Measurements from ENCODE around the gene KCNH2. TPM values are rescaled to one million over a fixed set of nuclear protein-coding genes. Genes with fewer than 3 reads are reported as not detected.

KCNH2 gene
- total and polyA plus RNA-seq, 2 experiments from 2014 or later, result 2.6 to 14.7 TPM

DNA sequence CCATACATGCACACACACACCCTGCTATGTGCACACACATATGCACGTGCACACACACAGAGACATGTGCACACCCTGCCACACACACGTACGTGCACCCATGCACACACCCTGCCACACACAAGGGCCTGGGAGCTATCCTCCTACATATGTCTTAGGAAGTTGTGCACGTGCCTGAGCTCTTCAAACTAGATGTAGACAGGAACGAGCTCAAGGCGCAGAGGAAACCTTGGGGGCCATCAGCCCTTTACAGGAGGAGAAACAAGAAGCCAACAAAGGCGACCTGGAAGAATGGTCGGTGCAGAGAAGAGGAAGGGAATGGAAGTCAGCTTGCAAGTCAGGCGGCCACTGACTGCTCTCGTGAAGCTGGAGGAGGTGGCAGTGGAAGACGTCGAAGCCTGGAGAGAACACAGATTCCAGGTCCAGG is 67.1 kb downstream of the KCNH2 start:
- H3K27ac Mint-ChIP-seq, result no peak overlapping the region
- ATAC-seq, result no peak
- Histone ChIP-seq H3F3A (replicated peaks; ENCODE audit: low read depth) (no peaks in the 10 kb centered on the region), H3K4me2 (no peak overlapping the region; the same call in 1 of the 2 replicates), H4K20me1 (replicated peaks; ENCODE audit: insufficient read depth) (no peaks in the 10 kb centered on the region), H3K4me3 (no peak overlapping the region), H2AFZ (peak overlapping the region; percentile 47; the same call in 1 of the 2 replicates), H3K27me3 (ENCODE audit: insufficient read depth) (no peaks in the 10 kb centered on the region), H3K9me2 (ENCODE audit: insufficient read depth) (0 out of 2 replicates have a peak, but pooled peaks cover 8% of the 10 kb centered on the region), H3K27ac (ENCODE audit: low read depth) (no peak overlapping the region), H3K79me2 (replicated peaks; ENCODE audit: insufficient read depth) (no peaks in the 10 kb centered on the region), H3K4me1 (ENCODE audit: insufficient read depth) (no peaks in the 10 kb centered on the region; the same call in 1 of the 2 replicates), H3K36me3 (ENCODE audit: insufficient read depth) (no peaks in the 10 kb centered on the region)
- peaks cover 4% of the 10 kb centered on the region for H3K9me3 Mint-ChIP-seq
- H3K36me3 Mint-ChIP-seq (ENCODE audit: low read depth), result no peaks in the 10 kb centered on the region
- peaks cover 14% of the 10 kb centered on the region for H3K4me1 Mint-ChIP-seq
- peaks cover 10% of the 10 kb centered on the region for H3K27me3 Mint-ChIP-seq (ENCODE audit: insufficient read depth, low read depth, poor library complexity)
- no peak for TF ChIP-seq NANOG (IDR thresholded peaks at IDR 0.05; ENCODE audit: borderline replicate concordance)
- no peak for TF ChIP-seq EZH2 (IDR thresholded peaks at IDR 0.05; ENCODE audit: low read depth, unreplicated experiment)
- TF ChIP-seq, protein P1, sequence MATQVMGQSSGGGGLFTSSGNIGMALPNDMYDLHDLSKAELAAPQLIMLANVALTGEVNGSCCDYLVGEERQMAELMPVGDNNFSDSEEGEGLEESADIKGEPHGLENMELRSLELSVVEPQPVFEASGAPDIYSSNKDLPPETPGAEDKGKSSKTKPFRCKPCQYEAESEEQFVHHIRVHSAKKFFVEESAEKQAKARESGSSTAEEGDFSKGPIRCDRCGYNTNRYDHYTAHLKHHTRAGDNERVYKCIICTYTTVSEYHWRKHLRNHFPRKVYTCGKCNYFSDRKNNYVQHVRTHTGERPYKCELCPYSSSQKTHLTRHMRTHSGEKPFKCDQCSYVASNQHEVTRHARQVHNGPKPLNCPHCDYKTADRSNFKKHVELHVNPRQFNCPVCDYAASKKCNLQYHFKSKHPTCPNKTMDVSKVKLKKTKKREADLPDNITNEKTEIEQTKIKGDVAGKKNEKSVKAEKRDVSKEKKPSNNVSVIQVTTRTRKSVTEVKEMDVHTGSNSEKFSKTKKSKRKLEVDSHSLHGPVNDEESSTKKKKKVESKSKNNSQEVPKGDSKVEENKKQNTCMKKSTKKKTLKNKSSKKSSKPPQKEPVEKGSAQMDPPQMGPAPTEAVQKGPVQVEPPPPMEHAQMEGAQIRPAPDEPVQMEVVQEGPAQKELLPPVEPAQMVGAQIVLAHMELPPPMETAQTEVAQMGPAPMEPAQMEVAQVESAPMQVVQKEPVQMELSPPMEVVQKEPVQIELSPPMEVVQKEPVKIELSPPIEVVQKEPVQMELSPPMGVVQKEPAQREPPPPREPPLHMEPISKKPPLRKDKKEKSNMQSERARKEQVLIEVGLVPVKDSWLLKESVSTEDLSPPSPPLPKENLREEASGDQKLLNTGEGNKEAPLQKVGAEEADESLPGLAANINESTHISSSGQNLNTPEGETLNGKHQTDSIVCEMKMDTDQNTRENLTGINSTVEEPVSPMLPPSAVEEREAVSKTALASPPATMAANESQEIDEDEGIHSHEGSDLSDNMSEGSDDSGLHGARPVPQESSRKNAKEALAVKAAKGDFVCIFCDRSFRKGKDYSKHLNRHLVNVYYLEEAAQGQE (IDR thresholded peaks at IDR 0.05; ENCODE audit: unreplicated experiment), result no peak
- TF ChIP-seq ZNF331 (CRISPR knock-in tag; IDR thresholded peaks at IDR 0.05; ENCODE audit: low read depth), result no peak
- TF ChIP-seq CREB1 (CRISPR knock-in tag; IDR thresholded peaks at IDR 0.05; ENCODE audit: low read depth), result no peak
- TF ChIP-seq, protein P2, sequence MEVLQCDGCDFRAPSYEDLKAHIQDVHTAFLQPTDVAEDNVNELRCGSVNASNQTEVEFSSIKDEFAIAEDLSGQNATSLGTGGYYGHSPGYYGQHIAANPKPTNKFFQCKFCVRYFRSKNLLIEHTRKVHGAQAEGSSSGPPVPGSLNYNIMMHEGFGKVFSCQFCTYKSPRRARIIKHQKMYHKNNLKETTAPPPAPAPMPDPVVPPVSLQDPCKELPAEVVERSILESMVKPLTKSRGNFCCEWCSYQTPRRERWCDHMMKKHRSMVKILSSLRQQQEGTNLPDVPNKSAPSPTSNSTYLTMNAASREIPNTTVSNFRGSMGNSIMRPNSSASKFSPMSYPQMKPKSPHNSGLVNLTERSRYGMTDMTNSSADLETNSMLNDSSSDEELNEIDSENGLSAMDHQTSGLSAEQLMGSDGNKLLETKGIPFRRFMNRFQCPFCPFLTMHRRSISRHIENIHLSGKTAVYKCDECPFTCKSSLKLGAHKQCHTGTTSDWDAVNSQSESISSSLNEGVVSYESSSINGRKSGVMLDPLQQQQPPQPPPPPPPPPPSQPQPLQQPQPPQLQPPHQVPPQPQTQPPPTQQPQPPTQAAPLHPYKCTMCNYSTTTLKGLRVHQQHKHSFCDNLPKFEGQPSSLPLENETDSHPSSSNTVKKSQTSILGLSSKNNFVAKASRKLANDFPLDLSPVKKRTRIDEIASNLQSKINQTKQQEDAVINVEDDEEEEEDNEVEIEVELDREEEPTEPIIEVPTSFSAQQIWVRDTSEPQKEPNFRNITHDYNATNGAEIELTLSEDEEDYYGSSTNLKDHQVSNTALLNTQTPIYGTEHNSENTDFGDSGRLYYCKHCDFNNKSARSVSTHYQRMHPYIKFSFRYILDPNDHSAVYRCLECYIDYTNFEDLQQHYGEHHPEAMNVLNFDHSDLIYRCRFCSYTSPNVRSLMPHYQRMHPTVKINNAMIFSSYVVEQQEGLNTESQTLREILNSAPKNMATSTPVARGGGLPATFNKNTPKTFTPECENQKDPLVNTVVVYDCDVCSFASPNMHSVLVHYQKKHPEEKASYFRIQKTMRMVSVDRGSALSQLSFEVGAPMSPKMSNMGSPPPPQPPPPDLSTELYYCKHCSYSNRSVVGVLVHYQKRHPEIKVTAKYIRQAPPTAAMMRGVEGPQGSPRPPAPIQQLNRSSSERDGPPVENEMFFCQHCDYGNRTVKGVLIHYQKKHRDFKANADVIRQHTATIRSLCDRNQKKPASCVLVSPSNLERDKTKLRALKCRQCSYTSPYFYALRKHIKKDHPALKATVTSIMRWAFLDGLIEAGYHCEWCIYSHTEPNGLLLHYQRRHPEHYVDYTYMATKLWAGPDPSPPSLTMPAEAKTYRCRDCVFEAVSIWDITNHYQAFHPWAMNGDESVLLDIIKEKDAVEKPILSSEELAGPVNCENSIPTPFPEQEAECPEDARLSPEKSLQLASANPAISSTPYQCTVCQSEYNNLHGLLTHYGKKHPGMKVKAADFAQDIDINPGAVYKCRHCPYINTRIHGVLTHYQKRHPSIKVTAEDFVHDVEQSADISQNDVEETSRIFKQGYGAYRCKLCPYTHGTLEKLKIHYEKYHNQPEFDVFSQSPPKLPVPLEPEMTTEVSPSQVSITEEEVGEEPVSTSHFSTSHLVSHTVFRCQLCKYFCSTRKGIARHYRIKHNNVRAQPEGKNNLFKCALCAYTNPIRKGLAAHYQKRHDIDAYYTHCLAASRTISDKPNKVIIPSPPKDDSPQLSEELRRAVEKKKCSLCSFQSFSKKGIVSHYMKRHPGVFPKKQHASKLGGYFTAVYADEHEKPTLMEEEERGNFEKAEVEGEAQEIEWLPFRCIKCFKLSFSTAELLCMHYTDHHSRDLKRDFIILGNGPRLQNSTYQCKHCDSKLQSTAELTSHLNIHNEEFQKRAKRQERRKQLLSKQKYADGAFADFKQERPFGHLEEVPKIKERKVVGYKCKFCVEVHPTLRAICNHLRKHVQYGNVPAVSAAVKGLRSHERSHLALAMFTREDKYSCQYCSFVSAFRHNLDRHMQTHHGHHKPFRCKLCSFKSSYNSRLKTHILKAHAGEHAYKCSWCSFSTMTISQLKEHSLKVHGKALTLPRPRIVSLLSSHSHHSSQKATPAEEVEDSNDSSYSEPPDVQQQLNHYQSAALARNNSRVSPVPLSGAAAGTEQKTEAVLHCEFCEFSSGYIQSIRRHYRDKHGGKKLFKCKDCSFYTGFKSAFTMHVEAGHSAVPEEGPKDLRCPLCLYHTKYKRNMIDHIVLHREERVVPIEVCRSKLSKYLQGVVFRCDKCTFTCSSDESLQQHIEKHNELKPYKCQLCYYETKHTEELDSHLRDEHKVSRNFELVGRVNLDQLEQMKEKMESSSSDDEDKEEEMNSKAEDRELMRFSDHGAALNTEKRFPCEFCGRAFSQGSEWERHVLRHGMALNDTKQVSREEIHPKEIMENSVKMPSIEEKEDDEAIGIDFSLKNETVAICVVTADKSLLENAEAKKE (CRISPR knock-in tag; IDR thresholded peaks at IDR 0.05), result no peak
- TF ChIP-seq, protein P3, sequence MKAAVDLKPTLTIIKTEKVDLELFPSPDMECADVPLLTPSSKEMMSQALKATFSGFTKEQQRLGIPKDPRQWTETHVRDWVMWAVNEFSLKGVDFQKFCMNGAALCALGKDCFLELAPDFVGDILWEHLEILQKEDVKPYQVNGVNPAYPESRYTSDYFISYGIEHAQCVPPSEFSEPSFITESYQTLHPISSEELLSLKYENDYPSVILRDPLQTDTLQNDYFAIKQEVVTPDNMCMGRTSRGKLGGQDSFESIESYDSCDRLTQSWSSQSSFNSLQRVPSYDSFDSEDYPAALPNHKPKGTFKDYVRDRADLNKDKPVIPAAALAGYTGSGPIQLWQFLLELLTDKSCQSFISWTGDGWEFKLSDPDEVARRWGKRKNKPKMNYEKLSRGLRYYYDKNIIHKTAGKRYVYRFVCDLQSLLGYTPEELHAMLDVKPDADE (IDR thresholded peaks at IDR 0.05), result no peak
- TF ChIP-seq STAT1 (IDR thresholded peaks at IDR 0.05; ENCODE audit: unreplicated experiment), result no peak
- no peak for TF ChIP-seq POLR2AphosphoS5 (IDR thresholded peaks at IDR 0.05; ENCODE audit: low read depth)
- TF ChIP-seq ZNF114 (CRISPR knock-in tag; IDR thresholded peaks at IDR 0.05), result no peak
- TF ChIP-seq EZH2phosphoT487 (IDR thresholded peaks at IDR 0.05; ENCODE audit: unreplicated experiment), result no peak
- no peak for TF ChIP-seq JUNB (IDR thresholded peaks at IDR 0.05; ENCODE audit: unreplicated experiment)
- TF ChIP-seq, protein P4, sequence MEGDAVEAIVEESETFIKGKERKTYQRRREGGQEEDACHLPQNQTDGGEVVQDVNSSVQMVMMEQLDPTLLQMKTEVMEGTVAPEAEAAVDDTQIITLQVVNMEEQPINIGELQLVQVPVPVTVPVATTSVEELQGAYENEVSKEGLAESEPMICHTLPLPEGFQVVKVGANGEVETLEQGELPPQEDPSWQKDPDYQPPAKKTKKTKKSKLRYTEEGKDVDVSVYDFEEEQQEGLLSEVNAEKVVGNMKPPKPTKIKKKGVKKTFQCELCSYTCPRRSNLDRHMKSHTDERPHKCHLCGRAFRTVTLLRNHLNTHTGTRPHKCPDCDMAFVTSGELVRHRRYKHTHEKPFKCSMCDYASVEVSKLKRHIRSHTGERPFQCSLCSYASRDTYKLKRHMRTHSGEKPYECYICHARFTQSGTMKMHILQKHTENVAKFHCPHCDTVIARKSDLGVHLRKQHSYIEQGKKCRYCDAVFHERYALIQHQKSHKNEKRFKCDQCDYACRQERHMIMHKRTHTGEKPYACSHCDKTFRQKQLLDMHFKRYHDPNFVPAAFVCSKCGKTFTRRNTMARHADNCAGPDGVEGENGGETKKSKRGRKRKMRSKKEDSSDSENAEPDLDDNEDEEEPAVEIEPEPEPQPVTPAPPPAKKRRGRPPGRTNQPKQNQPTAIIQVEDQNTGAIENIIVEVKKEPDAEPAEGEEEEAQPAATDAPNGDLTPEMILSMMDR (conservative IDR thresholded peaks at IDR 0.05; ENCODE audit: low read depth in 2 of 2), result no peak
- peak; percentile 7 for DNase-seq (ENCODE audit: low spot score)
- no peak overlapping the region; the same call in 2 of the 3 replicates for H3K4me3 Mint-ChIP-seq

All from GM23338 (cell line).